Aorta (tissue), 5 donors: ENCODE data around the gene UGT1A4. TPM values are rescaled to one million over a fixed set of nuclear protein-coding genes. Genes with fewer than 3 reads are reported as not detected.

Experiments used
- ATAC-seq: fragments of 200-7000 bp; cut with Tn5 transposase; one replicate; pipeline ENCODE4 v1.9.1; 2022; ENCODE audit warnings: moderate library complexity; ENCODE audit not compliant: low FRiP score
- DNase-seq, 2 donors: peaks; one replicate each; pipeline ENCODE4 v3.0.0-alpha.2; 2020
- H3K27ac ChIP-seq, 2 donors: one replicate each; pipeline ENCODE4 v1.5.1; 2013; ENCODE audit warnings: low read length in 2 of 2, mild to moderate bottlenecking in 2 of 2, moderate library complexity in 2 of 2, control low read depth in 1 of 2, inconsistent platforms in 1 of 2, low read depth in 1 of 2
- H3K27me3 ChIP-seq, 2 donors: one replicate each; pipeline ENCODE4 v1.6.1; 2013; ENCODE audit warnings: control low read depth in 1 of 2, low read length in 1 of 2, mild to moderate bottlenecking in 1 of 2, moderate library complexity in 1 of 2; ENCODE audit not compliant: insufficient read depth in 2 of 2, control insufficient read depth in 1 of 2
- H3K36me3 ChIP-seq, 2 donors: one replicate each; pipeline ENCODE4 v1.6.1; 2013; ENCODE audit warnings: control low read depth in 1 of 2, low read length in 1 of 2, mild to moderate bottlenecking in 1 of 2; ENCODE audit not compliant: insufficient read depth in 2 of 2, control insufficient read depth in 1 of 2
- H3K4me1 ChIP-seq, 2 donors: one replicate each; pipeline ENCODE4 v1.6.1; 2013; ENCODE audit warnings: low read length in 2 of 2, control low read depth in 1 of 2, mild to moderate bottlenecking in 1 of 2, moderate library complexity in 1 of 2; ENCODE audit not compliant: insufficient read depth in 2 of 2, control insufficient read depth in 1 of 2
- H3K4me3 ChIP-seq, 2 donors: one replicate each; pipeline ENCODE4 v1.5.1; 2013; ENCODE audit warnings: low read length in 2 of 2, control low read depth in 1 of 2, mild to moderate bottlenecking in 1 of 2
- H3K9me3 ChIP-seq: one replicate; pipeline ENCODE4 v1.6.1; 2013; ENCODE audit warnings: mild to moderate bottlenecking, low read length; ENCODE audit not compliant: control insufficient read depth
- WGBS, 2 donors: extraction: QIAGEN DNeasy Blood & Tissue Kit; methylation state at CpG; one replicate each; pipeline ENCODE4 v1.1.7; 2013; 5-methylcytosine and 5-hydroxymethylcytosine counted together
- intact Hi-C, 2 donors: fragments of 100-400 bp; cut with DNase I; formaldehyde crosslinking; loops; one replicate each; pipeline versions ENCODE4 v1.14.2 to v1.15.0; 2022
- polyA plus RNA-seq, 2 donors: library from polyadenylated mRNA; stranded (reverse); fragments of 200-250 nt; gene quantifications; one replicate each; pipeline ENCODE4 v1.2.3, GENCODE V29; 2013
- total RNA-seq, 2 donors: library from RNA; stranded (reverse); fragmentation: NEBNext Ultra II Directional; extraction: Animal tissue kit (Norgen Biotek cat#: 25700); gene quantifications; one replicate each; pipeline ENCODE4 v1.2.1, GENCODE V29; 2021
- donor health status: healthy with polysubstance abuse.
- donor health status: Bipolar disorder and iron deficiency.
- donor health status: DM: no; HTN: no; CAD: no.
- donor health status: DM: no; HTN: no; CAD: no.
- donor health status: DM: yes; HTN: yes; CAD: no.

The UGT1A4 gene
- total and polyA plus RNA-seq, 4 donors, result not detected

GRCh38 chr2:233680361-233681045 is 38.0 kb upstream of the UGT1A4 start:
- WGBS, 2 donors, result 80 to 87% methylated on average over 4 of the region's 4 CpGs
- H3K9me3 ChIP-seq, result no peaks in the 10 kb centered on the region
- H3K27ac ChIP-seq, result no peak overlapping the region
- H3K4me3 ChIP-seq, result no peak overlapping the region
- ATAC-seq (no peak), DNase-seq (no peak)
- intact Hi-C loops, result no loop called here
- no peaks in the 10 kb centered on the region for H3K36me3 ChIP-seq
- H3K27me3 ChIP-seq, result no peaks in the 10 kb centered on the region
- no peaks in the 10 kb centered on the region for H3K4me1 ChIP-seq

- Histone ChIP-seq H3K27me3 (no peaks in the 10 kb centered on the region), H3K27ac (no peak within 1 kb of the TSS), H3K36me3 (no peaks in the 10 kb centered on the region), H3K4me3 (no peak within 1 kb of the TSS), H3K4me1 (no peaks in the 10 kb centered on the region), H3K9me3 (no peaks in the 10 kb centered on the region)
- ATAC-seq (no peak), DNase-seq (no peak)
- 74 to 76% methylated on average over 5 of the region's 5 CpGs for WGBS, 2 donors
- intact Hi-C loops, result no loop called here
Measured at GRCh38 chr2:233681521-233682099, 36.9 kb upstream of the UGT1A4 start, which contains the start of gene UGT1A7. Gene UGT1A7, plus strand, starts transcription at chr2:233681901. Its CDS starts 37 bp downstream, at chr2:233681938.

GRCh38 chr2:233684640-233685039 is 33.9 kb upstream of the UGT1A4 start:
- H3K27ac ChIP-seq, result no peak overlapping the region
- 80 to 93% methylated on average over 1 of the region's 1 CpG for WGBS, 2 donors
- DNase-seq, result no peak
- H3K9me3 ChIP-seq, result no peaks in the 10 kb centered on the region
- H3K36me3 ChIP-seq, result no peaks in the 10 kb centered on the region
- no peaks in the 10 kb centered on the region for H3K27me3 ChIP-seq
- no peak overlapping the region for H3K4me3 ChIP-seq
- intact Hi-C loops, result no loop called here
- ATAC-seq, result no peak
- H3K4me1 ChIP-seq, result no peaks in the 10 kb centered on the region

GRCh38 chr2:233686928-233687327 is 31.6 kb upstream of the UGT1A4 start:
- Histone ChIP-seq H3K36me3 (no peaks in the 10 kb centered on the region), H3K9me3 (no peaks in the 10 kb centered on the region), H3K27me3 (no peaks in the 10 kb centered on the region), H3K4me3 (no peak overlapping the region), H3K4me1 (no peaks in the 10 kb centered on the region), H3K27ac (no peak overlapping the region)
- whole genome bisulfite sequencing, 2 donors, result 80 to 92% methylated on average over 5 of the region's 5 CpGs
- ATAC-seq (no peak), DNase-seq (no peak)
- intact Hi-C loops, result no loop called here

- no peaks in the 10 kb centered on the region for H3K9me3 ChIP-seq
- no peak overlapping the region for H3K4me3 ChIP-seq
- H3K27me3 ChIP-seq, result no peaks in the 10 kb centered on the region
- H3K27ac ChIP-seq, result no peak overlapping the region
- no peak for ATAC-seq
- DNase-seq, result no peak
- intact Hi-C loops, result no loop called here
- no peaks in the 10 kb centered on the region for H3K36me3 ChIP-seq
- no peaks in the 10 kb centered on the region for H3K4me1 ChIP-seq
- 83 to 84% methylated on average over 5 of the region's 5 CpGs for WGBS, 2 donors
Measured at GRCh38 chr2:233688341-233688740, 30.2 kb upstream of the UGT1A4 start.

- ATAC-seq, result no peak
- H3K9me3 ChIP-seq, result no peaks in the 10 kb centered on the region
- H3K27ac ChIP-seq, result no peak overlapping the region
- H3K4me1 ChIP-seq, result no peaks in the 10 kb centered on the region
- DNase-seq, result no peak
- no peaks in the 10 kb centered on the region for H3K27me3 ChIP-seq
- intact Hi-C loops, result no loop called here
- no peak overlapping the region for H3K4me3 ChIP-seq
- H3K36me3 ChIP-seq, result no peaks in the 10 kb centered on the region
Measured at GRCh38 chr2:233689031-233689430, 29.5 kb upstream of the UGT1A4 start.

GRCh38 chr2:233689501-233689900 is 29.0 kb upstream of the UGT1A4 start:
- H3K4me3 ChIP-seq, result no peak overlapping the region
- no peaks in the 10 kb centered on the region for H3K36me3 ChIP-seq
- ATAC-seq (no peak), DNase-seq (no peak)
- no peaks in the 10 kb centered on the region for H3K27me3 ChIP-seq
- intact Hi-C loops, result no loop called here
- H3K9me3 ChIP-seq, result no peaks in the 10 kb centered on the region
- H3K4me1 ChIP-seq, result no peaks in the 10 kb centered on the region
- H3K27ac ChIP-seq, result no peak overlapping the region
- 3 to 7% methylated on average over 3 of the region's 3 CpGs for WGBS, 2 donors

GRCh38 chr2:233690444-233690843 is 28.1 kb upstream of the UGT1A4 start:
- Histone ChIP-seq H3K4me3 (no peak overlapping the region), H3K4me1 (no peaks in the 10 kb centered on the region), H3K36me3 (no peaks in the 10 kb centered on the region), H3K9me3 (no peaks in the 10 kb centered on the region), H3K27ac (no peak overlapping the region), H3K27me3 (no peaks in the 10 kb centered on the region)
- no peak for DNase-seq
- WGBS, 2 donors, result 47 to 51% methylated on average over 4 of the region's 4 CpGs
- no peak for ATAC-seq
- intact Hi-C loops, result no loop called here
